Type B pancreatic cell (in vitro differentiated cells): ENCODE results near the gene KCNAB1. TPM values are rescaled to one million over a fixed set of nuclear protein-coding genes. Genes with fewer than 3 reads are reported as not detected.

Experiments used
- DNase-seq: peaks from one replicate; pipeline ENCODE4 v3.0.0; 2021; ENCODE audit warnings: mixed read lengths; ENCODE audit not compliant: unreplicated experiment; ENCODE audit errors: extremely low spot score
- H3K27ac Mint-ChIP-seq: 2 replicates; pipeline ENCODE4 v1.8.0; 2021; ENCODE audit warnings: mild to moderate bottlenecking, mixed read lengths
- H3K27me3 Mint-ChIP-seq: 2 replicates; pipeline ENCODE4 v1.8.0; 2021; ENCODE audit warnings: mixed read lengths
- H3K36me3 Mint-ChIP-seq: 2 replicates; pipeline ENCODE4 v1.8.0; 2021; ENCODE audit warnings: mixed read lengths
- H3K4me1 Mint-ChIP-seq: one replicate; pipeline ENCODE4 v1.8.0; 2021; ENCODE audit warnings: mixed read lengths; ENCODE audit not compliant: unreplicated experiment
- H3K4me3 Mint-ChIP-seq: 2 replicates; pipeline ENCODE4 v1.8.0; 2021; ENCODE audit warnings: mild to moderate bottlenecking, mixed read lengths
- H3K9me3 Mint-ChIP-seq: 2 replicates; pipeline ENCODE4 v1.8.0; 2021; ENCODE audit warnings: mixed read lengths
- CTCF ChIP-seq: fragments of 200-600 bp; sonication (generic); conservative IDR thresholded peaks from 2 replicates; pipeline ENCODE4 v1.5.0; 2021; ENCODE audit warnings: antibody characterized with exemption, mild to moderate bottlenecking
- total RNA-seq: library from RNA; stranded (reverse); gene quantifications from 2 replicates; pipeline ENCODE4 v1.2.1, GENCODE V29; 2021; ENCODE audit warnings: low replicate concordance

KCNAB1 gene
- total RNA-seq, 1 donor from 2014 or later = 6.1 TPM

DNA sequence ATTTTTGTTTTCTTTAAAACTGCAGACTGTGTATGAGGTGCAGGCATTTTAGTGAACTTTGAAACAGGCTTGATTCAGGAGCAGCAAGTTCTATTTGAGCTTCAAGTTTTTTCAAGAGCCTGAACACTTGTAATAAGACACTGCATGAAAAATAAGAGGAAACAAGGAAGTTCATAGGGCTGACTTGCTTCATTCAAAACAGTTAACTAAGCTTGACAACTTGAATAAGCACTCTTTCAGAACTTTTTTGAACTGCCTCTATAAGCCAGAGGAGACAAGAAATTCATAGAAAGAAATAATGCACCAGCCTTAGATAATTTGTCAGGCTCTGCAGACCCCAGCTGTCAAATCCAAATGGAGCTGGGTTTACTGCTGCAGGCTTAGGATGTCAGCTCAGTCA lies 304.4 kb downstream of the KCNAB1 start:
- Mint-ChIP-seq H3K27me3 (no peaks in the 10 kb centered on the region), H3K4me3 (no peak overlapping the region), H3K4me1 (peaks cover 14% of the 10 kb centered on the region), H3K36me3 (no peaks in the 10 kb centered on the region), H3K9me3 (no peaks in the 10 kb centered on the region), H3K27ac (no peak overlapping the region)
- DNase-seq = no peak
- TF ChIP-seq CTCF = no peak

GRCh38 chr3:156425651-156426050 lies 305.3 kb downstream of the KCNAB1 start:
- peaks cover 14% of the 10 kb centered on the region for H3K4me1 Mint-ChIP-seq
- DNase-seq = no peak
- H3K36me3 Mint-ChIP-seq = no peaks in the 10 kb centered on the region
- no peaks in the 10 kb centered on the region for H3K9me3 Mint-ChIP-seq
- no peak overlapping the region for H3K4me3 Mint-ChIP-seq
- no peak overlapping the region for H3K27ac Mint-ChIP-seq
- TF ChIP-seq CTCF = no peak
- H3K27me3 Mint-ChIP-seq = peaks cover 2% of the 10 kb centered on the region

GRCh38 chr3:156429125-156429524 lies 308.7 kb downstream of the KCNAB1 start:
- no peak for DNase-seq
- no peaks in the 10 kb centered on the region for H3K36me3 Mint-ChIP-seq
- TF ChIP-seq CTCF = no peak
- no peak overlapping the region for H3K27ac Mint-ChIP-seq
- H3K4me3 Mint-ChIP-seq = no peak overlapping the region
- H3K4me1 Mint-ChIP-seq = peaks cover 25% of the 10 kb centered on the region
- peaks cover 12% of the 10 kb centered on the region for H3K27me3 Mint-ChIP-seq
- H3K9me3 Mint-ChIP-seq = no peaks in the 10 kb centered on the region

DNA sequence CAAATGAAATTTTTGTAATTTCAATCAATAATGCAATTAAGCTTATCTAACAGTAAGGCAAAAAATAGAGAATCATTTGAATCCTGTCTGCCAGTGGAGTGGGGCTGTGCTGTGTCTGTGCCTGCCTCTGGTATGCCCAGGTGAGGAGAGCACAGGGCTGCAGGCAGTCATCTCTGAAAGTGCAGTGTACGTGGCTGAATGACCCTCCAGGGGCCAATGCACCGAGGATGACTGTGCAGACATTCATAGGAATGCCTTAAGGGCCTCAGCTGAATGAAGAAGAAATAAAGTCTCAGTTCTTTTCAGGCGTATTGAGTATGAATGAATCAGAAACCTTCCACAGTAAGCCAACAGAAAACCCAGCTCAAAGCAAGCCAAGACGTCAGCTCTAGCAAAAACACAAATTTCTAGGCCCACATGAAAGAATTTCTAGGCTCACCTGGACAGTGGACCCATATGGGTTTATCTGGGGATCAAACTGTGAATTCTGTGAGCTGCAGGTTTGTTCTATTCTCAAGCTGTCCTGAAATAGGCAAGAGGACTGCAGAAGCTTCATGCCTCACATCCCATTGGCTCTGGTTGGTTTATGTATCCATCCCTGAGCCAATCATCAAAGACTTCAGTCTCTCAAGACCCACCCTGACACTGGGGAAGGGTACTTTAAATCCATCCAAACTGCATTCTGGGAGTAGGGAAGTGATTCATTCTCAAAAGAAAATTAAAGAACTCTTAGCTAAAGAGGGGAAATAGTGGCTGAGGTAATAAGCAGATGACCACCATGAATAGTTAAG lies 311.2 kb downstream of the KCNAB1 start:
- H3K9me3 Mint-ChIP-seq = peaks cover under 1% of the 10 kb centered on the region
- no peak for TF ChIP-seq CTCF
- peaks cover 11% of the 10 kb centered on the region for H3K4me1 Mint-ChIP-seq
- no peak for DNase-seq
- H3K36me3 Mint-ChIP-seq = no peaks in the 10 kb centered on the region
- no peak overlapping the region for H3K27ac Mint-ChIP-seq
- peaks cover 21% of the 10 kb centered on the region for H3K27me3 Mint-ChIP-seq
- no peak overlapping the region for H3K4me3 Mint-ChIP-seq

- Mint-ChIP-seq H3K4me3 (no peak overlapping the region), H3K9me3 (peaks cover 6% of the 10 kb centered on the region), H3K27me3 (peaks cover 21% of the 10 kb centered on the region), H3K4me1 (peaks cover 11% of the 10 kb centered on the region), H3K27ac (peak overlapping the region; percentile 45), H3K36me3 (no peaks in the 10 kb centered on the region)
- no peak for TF ChIP-seq CTCF
- DNase-seq = no peak
These were observed 312.2 kb downstream of the KCNAB1 start for GRCh38 chr3:156432563-156432962.
